Measurements from ENCODE around the gene TSPYL1. TPM values are rescaled to one million over a fixed set of nuclear protein-coding genes. Genes with fewer than 3 reads are reported as not detected.

The TSPYL1 gene
- total RNA-seq (2021): 62.4 to 68.6 TPM (median 64.3 TPM) in 3 replicates
- percentile 97 among the genes with signal in this experiment for Bru-seq, nascent RNA
- long read RNA-seq, experiment 1, transcript TSPYL1-201 (1 exons, 3,326 nt): major isoform, 55 of 55 reads
- long read RNA-seq, experiment 1, partial matches to known transcripts: 0 of 55 reads
- long read RNA-seq, experiment 1, other reads (novel, unspliced or antisense): 0 of 55 reads
- long read RNA-seq, experiment 2, transcript TSPYL1-201 (1 exons, 3,326 nt): major isoform, 58 of 59 reads
- long read RNA-seq, experiment 2, partial matches to known transcripts: 0 of 59 reads
- long read RNA-seq, experiment 2, other reads (novel, unspliced or antisense): 1 of 59 reads
- long read RNA-seq, experiment 3, transcript TSPYL1-201 (1 exons, 3,326 nt): major isoform, 7 of 7 reads
- long read RNA-seq, experiment 3, partial matches to known transcripts: 0 of 7 reads
- long read RNA-seq, experiment 3, other reads (novel, unspliced or antisense): 0 of 7 reads

DNA sequence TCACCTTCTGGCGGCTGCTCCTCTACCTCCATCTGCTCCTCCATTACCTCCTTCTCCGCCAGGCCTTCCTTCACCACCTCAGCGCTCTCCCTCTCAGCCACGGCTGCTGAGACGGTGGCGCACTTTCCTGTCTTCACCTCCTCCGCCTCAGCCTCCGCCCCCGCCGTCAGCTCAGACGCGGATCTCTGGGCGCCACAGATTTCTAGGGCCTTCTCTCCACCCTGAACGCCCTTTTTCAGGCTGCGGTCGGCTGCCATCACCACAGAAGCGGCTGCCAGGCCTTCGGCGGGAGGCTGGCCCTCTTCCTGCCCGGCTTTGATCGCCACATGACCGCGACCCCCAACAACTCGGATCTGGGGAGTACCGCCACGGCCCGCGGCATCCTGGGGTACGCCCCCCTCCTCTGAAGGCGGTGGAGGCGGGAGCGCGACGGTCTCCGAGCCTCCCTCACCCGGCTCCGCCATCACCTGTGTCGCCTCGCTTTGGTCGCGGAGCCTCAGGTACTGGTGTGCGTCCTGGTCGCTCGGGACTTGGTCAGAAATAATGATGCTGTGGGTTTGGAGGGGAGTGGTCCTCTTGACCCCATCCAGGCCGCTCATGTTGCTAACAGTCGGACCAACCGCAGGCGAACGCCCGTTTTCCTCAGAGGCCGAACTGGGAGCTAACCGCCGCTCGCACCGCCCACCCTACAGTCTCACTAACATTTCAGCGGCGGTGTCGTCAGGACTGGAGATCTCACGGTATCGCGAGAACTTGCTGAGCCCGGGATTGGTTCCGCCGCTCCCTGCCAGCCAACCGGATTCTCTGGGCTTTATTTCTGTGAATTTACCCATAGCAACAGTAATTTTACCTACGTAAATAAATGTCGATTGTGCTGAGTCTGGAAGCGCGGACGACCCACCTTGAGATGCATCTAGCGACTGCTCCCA is at the start of gene TSPYL1:
Gene TSPYL1 (minus strand): TSS at position 699 of the 929 bp plus-strand sequence. CDS start 100 bp downstream, at position 599.
- Mint-ChIP-seq H3K9me3 (no peaks in the 10 kb centered on the region), H3K27me3 (ENCODE audit: low read depth) (no peaks in the 10 kb centered on the region), H3K27ac (peak within 1 kb of the TSS; percentile 100), H3K4me3 (peak within 1 kb of the TSS; percentile 96), H3K36me3 (peaks cover 23% of the 10 kb centered on the region), H3K4me1 (peaks cover 55% of the 10 kb centered on the region)
- ChIA-PET CTCF (interaction anchor here (0.6 to 5.1 kb wide), 9 partner anchors 8 to 255 kb away, joined by 3 to 38 read pairs (median 4); partner anchors contain the start of gene DSE), POLR2A (interaction anchor here (0.6 to 3.1 kb wide), 10 partner anchors 8 to 500 kb away, joined by 3 to 15 read pairs (median 4); partner anchors contain the start of genes CALHM5, DSE, RWDD1 and TSPYL4)
- DNase-seq (ENCODE audit: low spot score): peak; percentile 95
- ATAC-seq: peak; percentile 97
- TF ChIP-seq, protein P1, sequence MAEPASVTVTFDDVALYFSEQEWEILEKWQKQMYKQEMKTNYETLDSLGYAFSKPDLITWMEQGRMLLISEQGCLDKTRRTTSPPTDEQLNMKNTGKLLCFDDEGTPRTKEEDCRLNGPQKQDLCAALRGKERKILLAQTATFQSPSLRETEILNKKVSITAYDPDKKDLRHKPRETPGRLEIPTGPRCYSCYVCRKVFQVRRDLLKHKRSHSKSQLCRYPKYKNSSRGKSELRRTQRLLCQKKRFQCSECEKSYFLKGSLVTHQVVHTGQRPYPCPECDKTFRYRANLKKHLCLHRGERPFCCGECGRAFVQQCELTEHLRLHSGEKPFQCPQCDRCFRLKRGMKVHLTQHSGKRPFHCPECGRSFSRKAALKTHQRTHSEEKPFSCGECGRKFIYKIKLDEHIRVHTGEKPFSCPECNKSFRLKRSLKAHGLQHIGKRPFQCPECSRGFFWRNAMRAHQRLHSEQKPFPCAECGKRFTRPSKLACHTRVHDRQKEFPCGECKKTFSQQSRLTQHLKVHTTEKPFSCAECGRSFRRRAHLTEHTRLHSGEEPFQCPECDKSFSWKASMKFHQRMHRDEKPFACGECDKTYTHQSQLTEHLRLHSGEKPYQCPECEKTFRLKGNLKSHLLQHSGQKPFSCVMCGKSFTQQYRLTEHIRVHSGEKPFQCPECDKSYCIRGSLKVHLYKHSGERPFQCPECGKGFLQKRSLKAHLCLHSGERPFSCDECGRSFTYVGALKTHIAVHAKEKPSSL (CRISPR knock-in tag; conservative IDR thresholded peaks at IDR 0.05): no peak
- TF ChIP-seq, protein P2, sequence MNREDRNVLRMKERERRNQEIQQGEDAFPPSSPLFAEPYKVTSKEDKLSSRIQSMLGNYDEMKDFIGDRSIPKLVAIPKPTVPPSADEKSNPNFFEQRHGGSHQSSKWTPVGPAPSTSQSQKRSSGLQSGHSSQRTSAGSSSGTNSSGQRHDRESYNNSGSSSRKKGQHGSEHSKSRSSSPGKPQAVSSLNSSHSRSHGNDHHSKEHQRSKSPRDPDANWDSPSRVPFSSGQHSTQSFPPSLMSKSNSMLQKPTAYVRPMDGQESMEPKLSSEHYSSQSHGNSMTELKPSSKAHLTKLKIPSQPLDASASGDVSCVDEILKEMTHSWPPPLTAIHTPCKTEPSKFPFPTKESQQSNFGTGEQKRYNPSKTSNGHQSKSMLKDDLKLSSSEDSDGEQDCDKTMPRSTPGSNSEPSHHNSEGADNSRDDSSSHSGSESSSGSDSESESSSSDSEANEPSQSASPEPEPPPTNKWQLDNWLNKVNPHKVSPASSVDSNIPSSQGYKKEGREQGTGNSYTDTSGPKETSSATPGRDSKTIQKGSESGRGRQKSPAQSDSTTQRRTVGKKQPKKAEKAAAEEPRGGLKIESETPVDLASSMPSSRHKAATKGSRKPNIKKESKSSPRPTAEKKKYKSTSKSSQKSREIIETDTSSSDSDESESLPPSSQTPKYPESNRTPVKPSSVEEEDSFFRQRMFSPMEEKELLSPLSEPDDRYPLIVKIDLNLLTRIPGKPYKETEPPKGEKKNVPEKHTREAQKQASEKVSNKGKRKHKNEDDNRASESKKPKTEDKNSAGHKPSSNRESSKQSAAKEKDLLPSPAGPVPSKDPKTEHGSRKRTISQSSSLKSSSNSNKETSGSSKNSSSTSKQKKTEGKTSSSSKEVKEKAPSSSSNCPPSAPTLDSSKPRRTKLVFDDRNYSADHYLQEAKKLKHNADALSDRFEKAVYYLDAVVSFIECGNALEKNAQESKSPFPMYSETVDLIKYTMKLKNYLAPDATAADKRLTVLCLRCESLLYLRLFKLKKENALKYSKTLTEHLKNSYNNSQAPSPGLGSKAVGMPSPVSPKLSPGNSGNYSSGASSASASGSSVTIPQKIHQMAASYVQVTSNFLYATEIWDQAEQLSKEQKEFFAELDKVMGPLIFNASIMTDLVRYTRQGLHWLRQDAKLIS (CRISPR knock-in tag; IDR thresholded peaks at IDR 0.05; ENCODE audit: borderline replicate concordance): peak; percentile 92
- no peak; the same call in 1 of the 2 replicates for TF ChIP-seq TEAD1 (CRISPR knock-in tag; IDR thresholded peaks at IDR 0.05)
- no peak for TF ChIP-seq NR1H2 (CRISPR knock-in tag; IDR thresholded peaks at IDR 0.05)
- 0 out of 2 replicates have a peak, but pooled peaks have one; percentile 4 for TF ChIP-seq ZNF416 (CRISPR knock-in tag; IDR thresholded peaks at IDR 0.05)
- TF ChIP-seq, protein P3, sequence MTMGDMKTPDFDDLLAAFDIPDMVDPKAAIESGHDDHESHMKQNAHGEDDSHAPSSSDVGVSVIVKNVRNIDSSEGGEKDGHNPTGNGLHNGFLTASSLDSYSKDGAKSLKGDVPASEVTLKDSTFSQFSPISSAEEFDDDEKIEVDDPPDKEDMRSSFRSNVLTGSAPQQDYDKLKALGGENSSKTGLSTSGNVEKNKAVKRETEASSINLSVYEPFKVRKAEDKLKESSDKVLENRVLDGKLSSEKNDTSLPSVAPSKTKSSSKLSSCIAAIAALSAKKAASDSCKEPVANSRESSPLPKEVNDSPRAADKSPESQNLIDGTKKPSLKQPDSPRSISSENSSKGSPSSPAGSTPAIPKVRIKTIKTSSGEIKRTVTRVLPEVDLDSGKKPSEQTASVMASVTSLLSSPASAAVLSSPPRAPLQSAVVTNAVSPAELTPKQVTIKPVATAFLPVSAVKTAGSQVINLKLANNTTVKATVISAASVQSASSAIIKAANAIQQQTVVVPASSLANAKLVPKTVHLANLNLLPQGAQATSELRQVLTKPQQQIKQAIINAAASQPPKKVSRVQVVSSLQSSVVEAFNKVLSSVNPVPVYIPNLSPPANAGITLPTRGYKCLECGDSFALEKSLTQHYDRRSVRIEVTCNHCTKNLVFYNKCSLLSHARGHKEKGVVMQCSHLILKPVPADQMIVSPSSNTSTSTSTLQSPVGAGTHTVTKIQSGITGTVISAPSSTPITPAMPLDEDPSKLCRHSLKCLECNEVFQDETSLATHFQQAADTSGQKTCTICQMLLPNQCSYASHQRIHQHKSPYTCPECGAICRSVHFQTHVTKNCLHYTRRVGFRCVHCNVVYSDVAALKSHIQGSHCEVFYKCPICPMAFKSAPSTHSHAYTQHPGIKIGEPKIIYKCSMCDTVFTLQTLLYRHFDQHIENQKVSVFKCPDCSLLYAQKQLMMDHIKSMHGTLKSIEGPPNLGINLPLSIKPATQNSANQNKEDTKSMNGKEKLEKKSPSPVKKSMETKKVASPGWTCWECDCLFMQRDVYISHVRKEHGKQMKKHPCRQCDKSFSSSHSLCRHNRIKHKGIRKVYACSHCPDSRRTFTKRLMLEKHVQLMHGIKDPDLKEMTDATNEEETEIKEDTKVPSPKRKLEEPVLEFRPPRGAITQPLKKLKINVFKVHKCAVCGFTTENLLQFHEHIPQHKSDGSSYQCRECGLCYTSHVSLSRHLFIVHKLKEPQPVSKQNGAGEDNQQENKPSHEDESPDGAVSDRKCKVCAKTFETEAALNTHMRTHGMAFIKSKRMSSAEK (CRISPR knock-in tag; IDR thresholded peaks at IDR 0.05; ENCODE audit: borderline replicate concordance): no peak
- no peak for TF ChIP-seq OVOL2 (CRISPR knock-in tag; IDR thresholded peaks at IDR 0.05; ENCODE audit: borderline replicate concordance)
- TF ChIP-seq, protein P4, sequence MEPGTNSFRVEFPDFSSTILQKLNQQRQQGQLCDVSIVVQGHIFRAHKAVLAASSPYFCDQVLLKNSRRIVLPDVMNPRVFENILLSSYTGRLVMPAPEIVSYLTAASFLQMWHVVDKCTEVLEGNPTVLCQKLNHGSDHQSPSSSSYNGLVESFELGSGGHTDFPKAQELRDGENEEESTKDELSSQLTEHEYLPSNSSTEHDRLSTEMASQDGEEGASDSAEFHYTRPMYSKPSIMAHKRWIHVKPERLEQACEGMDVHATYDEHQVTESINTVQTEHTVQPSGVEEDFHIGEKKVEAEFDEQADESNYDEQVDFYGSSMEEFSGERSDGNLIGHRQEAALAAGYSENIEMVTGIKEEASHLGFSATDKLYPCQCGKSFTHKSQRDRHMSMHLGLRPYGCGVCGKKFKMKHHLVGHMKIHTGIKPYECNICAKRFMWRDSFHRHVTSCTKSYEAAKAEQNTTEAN (CRISPR knock-in tag; IDR thresholded peaks at IDR 0.05): 0 out of 2 replicates have a peak, but pooled peaks have one; percentile 22
- no peak for TF ChIP-seq TCF7 (CRISPR knock-in tag; IDR thresholded peaks at IDR 0.05; ENCODE audit: low read depth)
- peak; percentile 91; the same call in 1 of the 2 replicates for TF ChIP-seq TP53 (CRISPR knock-in tag; IDR thresholded peaks at IDR 0.05)
- TF ChIP-seq FOXP1 (CRISPR knock-in tag; IDR thresholded peaks at IDR 0.05; ENCODE audit: borderline replicate concordance): no peak; the same call in 1 of the 2 replicates
- TF ChIP-seq ZNF219 (CRISPR knock-in tag; IDR thresholded peaks at IDR 0.05; ENCODE audit: borderline replicate concordance): no peak
- TF ChIP-seq, protein P5, sequence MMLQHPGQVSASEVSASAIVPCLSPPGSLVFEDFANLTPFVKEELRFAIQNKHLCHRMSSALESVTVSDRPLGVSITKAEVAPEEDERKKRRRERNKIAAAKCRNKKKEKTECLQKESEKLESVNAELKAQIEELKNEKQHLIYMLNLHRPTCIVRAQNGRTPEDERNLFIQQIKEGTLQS (CRISPR knock-in tag; conservative IDR thresholded peaks at IDR 0.05): no peak
- TF ChIP-seq, protein P6, sequence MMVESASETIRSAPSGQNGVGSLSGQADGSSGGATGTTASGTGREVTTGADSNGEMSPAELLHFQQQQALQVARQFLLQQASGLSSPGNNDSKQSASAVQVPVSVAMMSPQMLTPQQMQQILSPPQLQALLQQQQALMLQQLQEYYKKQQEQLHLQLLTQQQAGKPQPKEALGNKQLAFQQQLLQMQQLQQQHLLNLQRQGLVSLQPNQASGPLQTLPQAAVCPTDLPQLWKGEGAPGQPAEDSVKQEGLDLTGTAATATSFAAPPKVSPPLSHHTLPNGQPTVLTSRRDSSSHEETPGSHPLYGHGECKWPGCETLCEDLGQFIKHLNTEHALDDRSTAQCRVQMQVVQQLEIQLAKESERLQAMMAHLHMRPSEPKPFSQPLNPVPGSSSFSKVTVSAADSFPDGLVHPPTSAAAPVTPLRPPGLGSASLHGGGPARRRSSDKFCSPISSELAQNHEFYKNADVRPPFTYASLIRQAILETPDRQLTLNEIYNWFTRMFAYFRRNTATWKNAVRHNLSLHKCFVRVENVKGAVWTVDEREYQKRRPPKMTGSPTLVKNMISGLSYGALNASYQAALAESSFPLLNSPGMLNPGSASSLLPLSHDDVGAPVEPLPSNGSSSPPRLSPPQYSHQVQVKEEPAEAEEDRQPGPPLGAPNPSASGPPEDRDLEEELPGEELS (CRISPR knock-in tag; IDR thresholded peaks at IDR 0.05): peak; percentile 29; the same call in 1 of the 2 replicates
- TF ChIP-seq, protein P7, sequence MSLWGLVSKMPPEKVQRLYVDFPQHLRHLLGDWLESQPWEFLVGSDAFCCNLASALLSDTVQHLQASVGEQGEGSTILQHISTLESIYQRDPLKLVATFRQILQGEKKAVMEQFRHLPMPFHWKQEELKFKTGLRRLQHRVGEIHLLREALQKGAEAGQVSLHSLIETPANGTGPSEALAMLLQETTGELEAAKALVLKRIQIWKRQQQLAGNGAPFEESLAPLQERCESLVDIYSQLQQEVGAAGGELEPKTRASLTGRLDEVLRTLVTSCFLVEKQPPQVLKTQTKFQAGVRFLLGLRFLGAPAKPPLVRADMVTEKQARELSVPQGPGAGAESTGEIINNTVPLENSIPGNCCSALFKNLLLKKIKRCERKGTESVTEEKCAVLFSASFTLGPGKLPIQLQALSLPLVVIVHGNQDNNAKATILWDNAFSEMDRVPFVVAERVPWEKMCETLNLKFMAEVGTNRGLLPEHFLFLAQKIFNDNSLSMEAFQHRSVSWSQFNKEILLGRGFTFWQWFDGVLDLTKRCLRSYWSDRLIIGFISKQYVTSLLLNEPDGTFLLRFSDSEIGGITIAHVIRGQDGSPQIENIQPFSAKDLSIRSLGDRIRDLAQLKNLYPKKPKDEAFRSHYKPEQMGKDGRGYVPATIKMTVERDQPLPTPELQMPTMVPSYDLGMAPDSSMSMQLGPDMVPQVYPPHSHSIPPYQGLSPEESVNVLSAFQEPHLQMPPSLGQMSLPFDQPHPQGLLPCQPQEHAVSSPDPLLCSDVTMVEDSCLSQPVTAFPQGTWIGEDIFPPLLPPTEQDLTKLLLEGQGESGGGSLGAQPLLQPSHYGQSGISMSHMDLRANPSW (CRISPR knock-in tag; conservative IDR thresholded peaks at IDR 0.05; ENCODE audit: low read depth): no peak
